Motor neuron (in vitro differentiated cells): ENCODE results near the gene GOLGA8J. TPM values are rescaled to one million over a fixed set of nuclear protein-coding genes. Genes with fewer than 3 reads are reported as not detected.
"Not testable (repeated sequence)": the region's sequence is repeated elsewhere in the genome, so short reads cannot be mapped to it uniquely, and the experiment has no call there.

Source experiments
- ATAC-seq, 8 experiments: fragments of 200-7000 bp; cut with Tn5 transposase; replicated peaks in 6 of 8; 2 replicates each; pipeline ENCODE4 v1.8.0; 2021; ENCODE audit warnings: mild to moderate bottlenecking in 8 of 8, moderate library complexity in 8 of 8
- H3K27ac ChIP-seq, 2 donors: fragments of 250-450 bp; sonication (Bioruptor Pico); 2 replicates each; pipeline ENCODE4 v1.9.0; 2021; ENCODE audit warnings: antibody characterized with exemption in 2 of 2, mild to moderate bottlenecking in 2 of 2, moderate library complexity in 1 of 2
- H3K4me1 ChIP-seq, 2 donors: fragments of 250-450 bp; sonication (Bioruptor Pico); replicated peaks in 1 of 2; 2 replicates each; pipeline ENCODE4 v1.6.1; 2021; ENCODE audit warnings: antibody characterized with exemption in 2 of 2, mild to moderate bottlenecking in 2 of 2, moderate library complexity in 1 of 2
- H3K4me3 ChIP-seq, 5 donors: fragments of 250-450 bp; sonication (Bioruptor Pico); 2 replicates each; pipeline ENCODE4 v1.9.0; 2021; ENCODE audit warnings: antibody characterized with exemption in 5 of 5, mild to moderate bottlenecking in 5 of 5, moderate library complexity in 4 of 5
- WGBS, 10 experiments: fragments of 450-650 bp; shearing (Covaris generic); methylation state at CpG; one replicate each; pipeline ENCODE4 v1.0.0; 2022; 5-methylcytosine and 5-hydroxymethylcytosine counted together
- in situ Hi-C, 9 experiments: fragments of 400-800 bp; cut with MboI; loops; one replicate each; pipeline ENCODE4 v1.15.0; 2021; ENCODE audit warnings: low sequenced_read_pairs in 9 of 9, low pct_unique_long_range_greater_than_20kb in 2 of 9; ENCODE audit not compliant: unreplicated experiment in 9 of 9
- total RNA-seq, 8 experiments: library from RNA; unstranded; fragments of 300-600 nt; gene quantifications; 2 replicates each; pipeline versions ENCODE4 v1.2.3 to v1.2.4, GENCODE V29; 2022

Gene GOLGA8J
- total RNA-seq, 8 experiments from 2014 or later: 0.11 to 0.71 (median 0.31) TPM; not detected in 3

GRCh38 chr15:30103941-30104507 is 21.3 kb downstream of the GOLGA8J start:
- in situ Hi-C loops, H3K4me1 ChIP-seq, H3K27ac ChIP-seq: not testable (repeated sequence)
- H3K4me3 ChIP-seq: peak overlapping the region in 4 of 5 donors; percentile 17 to 23 (median 18)
- WGBS, 10 experiments: no CpG with 5 or more reads among the region's 42 CpGs
- ATAC-seq: peak; percentile 66 to 93 (median 82)

GRCh38 chr15:30110591-30110990 is 27.8 kb downstream of the GOLGA8J start:
- no CpG with 5 or more reads among the region's 4 CpGs for WGBS, 10 experiments
- H3K27ac ChIP-seq, H3K4me1 ChIP-seq, in situ Hi-C loops, H3K4me3 ChIP-seq: not testable (repeated sequence)
- ATAC-seq: peak in 5 of 8 experiments; percentile 37 to 53 (median 42)

GRCh38 chr15:30130066-30130465 is 47.3 kb downstream of the GOLGA8J start:
- ATAC-seq, H3K27ac ChIP-seq, H3K4me3 ChIP-seq, in situ Hi-C loops, H3K4me1 ChIP-seq: not testable (repeated sequence)
- no CpG with 5 or more reads among the region's 2 CpGs for WGBS, 10 experiments

GRCh38 chr15:30134751-30135150 is 52.0 kb downstream of the GOLGA8J start, which contains the start of gene GOLGA8T:
TSS of gene GOLGA8T (plus strand) at chr15:30135051. CDS start at chr15:30135149, 98 bp downstream.
- H3K4me1 ChIP-seq, in situ Hi-C loops, H3K4me3 ChIP-seq, H3K27ac ChIP-seq, ATAC-seq: not testable (repeated sequence)
- no CpG with 5 or more reads among the region's 7 CpGs for WGBS, 10 experiments

Other genes starting within 250 kb of the GOLGA8J start
- gene GOLGA8T, start 52.1 kb downstream of the GOLGA8J start, total RNA-seq: under 1 TPM in 7 of 8 experiments, not detected in 1; 0.22 to 0.93 (median 0.32) TPM